Stimulated activated CD8-positive, alpha-beta memory T cell treated with anti-CD3 and anti-CD28 coated beads, Interleukin-15, amount 100 ng/mL, for 4 hours (primary cell): ENCODE data around the gene ZNF208.
"Not testable (repeated sequence)": the region's sequence is repeated elsewhere in the genome, so short reads cannot be mapped to it uniquely, and the experiment has no call there.

Experiments
- DNase-seq, 2 donors: peaks; one replicate each; pipeline ENCODE4 v3.0.0-alpha.2; 2020; ENCODE audit warnings: low read depth in 2 of 2

Gene ZNF208

GRCh38 chr19:21884786-21885185, 126.0 kb downstream of the ZNF208 start:
- not testable (repeated sequence) for DNase-seq

DNA sequence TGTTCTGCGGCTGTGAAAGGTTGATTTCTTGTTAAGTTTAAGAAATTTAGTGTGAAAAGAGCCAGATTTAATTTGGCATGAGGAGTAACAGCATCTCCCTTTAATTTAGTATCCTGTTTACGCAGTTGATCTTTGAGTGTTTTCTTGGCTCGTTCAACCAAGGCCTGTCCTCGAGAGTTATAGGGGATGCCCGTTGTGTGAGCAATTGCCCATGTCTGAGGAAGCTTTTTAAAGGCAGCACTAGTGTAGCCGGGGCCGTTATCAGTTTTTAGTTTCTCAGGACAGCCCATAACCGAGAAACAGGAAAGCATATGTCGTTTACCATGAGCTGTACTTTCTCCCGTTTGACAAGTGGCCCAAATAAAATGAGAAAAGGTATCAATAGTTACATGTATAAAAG, 127.2 kb downstream of the ZNF208 start:
- DNase-seq = no peak
